ENCODE data around the gene SEMA3B. TPM values are rescaled to one million over a fixed set of nuclear protein-coding genes. Genes with fewer than 3 reads are reported as not detected.

SEMA3B gene
- total RNA-seq, 2 experiments from 2014 or later, result 0.28 to 0.82 TPM

GRCh38 chr3:50245251-50245745, 23.6 kb upstream of the SEMA3B start:
- ChIA-PET CTCF (ENCODE audit: unreplicated experiment) (no interaction called here), POLR2A (no interaction called here)
- peak overlapping the region; percentile 79 for H3K27ac ChIP-seq (ENCODE audit: low read depth, low read length, poor library complexity, severe bottlenecking)
- TF ChIP-seq EZH2phosphoT487 (IDR thresholded peaks at IDR 0.05; ENCODE audit: borderline replicate concordance, low read depth, low read length), result no peak
- no peak for TF ChIP-seq CTCF (conservative IDR thresholded peaks at IDR 0.05; ENCODE audit: low read length)
- peak overlapping the region; percentile 64 for H3K4me3 ChIP-seq (ENCODE audit: low read depth, low read length, poor library complexity, severe bottlenecking)
- H2AFZ ChIP-seq (ENCODE audit: low read length), result no peak overlapping the region
- H3K36me3 ChIP-seq (ENCODE audit: insufficient read depth, low read length), result peaks cover 43% of the 10 kb centered on the region; the same call in 1 of the 2 replicates
- peak overlapping the region; percentile 78 for H3K4me2 ChIP-seq (ENCODE audit: low read length)
- no peak for DNase-seq (ENCODE audit: low spot score)
- H3K9me3 ChIP-seq (ENCODE audit: low read length), result no peaks in the 10 kb centered on the region
- H3K4me1 ChIP-seq (ENCODE audit: insufficient read depth, low read length, poor library complexity, severe bottlenecking), result peaks cover 73% of the 10 kb centered on the region
- peaks cover 15% of the 10 kb centered on the region; the same call in 1 of the 2 replicates for H4K20me1 ChIP-seq (ENCODE audit: insufficient read depth, low read length)
- intact Hi-C loops (cut with micrococcal nuclease; ENCODE audit: unreplicated experiment), result no loop called here
- no TSS peak for BruUV-seq (replicated peaks)
- no peaks in the 10 kb centered on the region for H3K9me2 ChIP-seq (ENCODE audit: insufficient read depth, low read length)
- peaks cover 68% of the 10 kb centered on the region for H3K79me2 ChIP-seq (ENCODE audit: insufficient read depth, low read depth, low read length)

- POLR2A ChIA-PET, result interaction anchor here (0.6 to 1.9 kb wide), 6 partner anchors 9 to 26 kb away, joined by 3 to 24 read pairs (median 6); partner anchors contain the start of gene GNAI2
- Histone ChIP-seq H3K79me2 (ENCODE audit: insufficient read depth, low read depth, low read length) (peaks cover 63% of the 10 kb centered on the region), H3K36me3 (ENCODE audit: insufficient read depth, low read length) (peaks cover 44% of the 10 kb centered on the region; the same call in 1 of the 2 replicates), H3K4me1 (ENCODE audit: insufficient read depth, low read length, poor library complexity, severe bottlenecking) (peaks cover 67% of the 10 kb centered on the region), H3K4me2 (ENCODE audit: low read length) (peak overlapping the region; percentile 78), H4K20me1 (ENCODE audit: insufficient read depth, low read length) (peaks cover 15% of the 10 kb centered on the region; the same call in 1 of the 2 replicates), H3K9me3 (ENCODE audit: low read length) (no peaks in the 10 kb centered on the region), H3K27ac (ENCODE audit: low read depth, low read length, poor library complexity, severe bottlenecking) (peak overlapping the region; percentile 79), H3K9me2 (ENCODE audit: insufficient read depth, low read length) (no peaks in the 10 kb centered on the region), H3K4me3 (ENCODE audit: low read depth, low read length, poor library complexity, severe bottlenecking) (peak overlapping the region; percentile 64), H2AFZ (ENCODE audit: low read length) (peak overlapping the region; percentile 15; the same call in 1 of the 2 replicates)
- DNase-seq (ENCODE audit: low spot score), result peak; percentile 89
- BruUV-seq (replicated peaks), result no TSS peak
- CTCF ChIA-PET (ENCODE audit: unreplicated experiment), result interaction anchor here (0.8 to 1.5 kb wide), 11 partner anchors 8 to 54 kb away, joined by 3 to 20 read pairs (median 6); partner anchors contain the start of gene GNAI2
- no peak for TF ChIP-seq EZH2phosphoT487 (IDR thresholded peaks at IDR 0.05; ENCODE audit: borderline replicate concordance, low read depth, low read length)
- TF ChIP-seq CTCF (conservative IDR thresholded peaks at IDR 0.05; ENCODE audit: low read length), result peak; percentile 97
- intact Hi-C loops (cut with micrococcal nuclease; ENCODE audit: unreplicated experiment), result loop anchor here (1.0 to 2.0 kb wide), 3 partner anchors 9 to 53 kb away; partner anchors contain the start of genes HYAL3 and NAA80
Observed at GRCh38 chr3:50245831-50246516, 23.0 kb upstream of the SEMA3B start.
